H1 (cell line): ENCODE measurements around the gene POLA1. TPM values are rescaled to one million over a fixed set of nuclear protein-coding genes. Genes with fewer than 3 reads are reported as not detected.

Source experiments
- HDAC6 ChIP-seq: IDR thresholded peaks from one replicate; pipeline ENCODE4 v1.7.1; 2012; ENCODE audit warnings: low read depth, mild to moderate bottlenecking, inconsistent platforms, low read length, moderate library complexity
- KDM1A ChIP-seq: fragments of 200-600, 300-600 bp; sonication (generic); IDR thresholded peaks from 2 replicates; pipeline ENCODE4 v1.7.1; 2016; ENCODE audit warnings: mild to moderate bottlenecking, low read length, borderline replicate concordance
- TBP ChIP-seq: IDR thresholded peaks from 2 replicates; pipeline ENCODE4 v1.6.1; 2011; ENCODE audit warnings: low read depth, low read length, improper control_type of control experiment
- polyA plus RNA-seq, 7 experiments: library from polyadenylated mRNA; depleted of rRNA in 3 of 7; stranded (reverse) in 5 of 7; unstranded in 2 of 7; fragments of >200 nt in 5 of 7; fragments of 200-250 nt in 2 of 7; gene quantifications; 1 replicate in 5 of 7; 2 replicates in 1 of 7; 4 replicates in 1 of 7; pipeline versions ENCODE4 v1.2.1 to v1.2.3, GENCODE V29; 2011 to 2013; ENCODE audit warnings: missing spikeins in 2 of 7, mixed read lengths in 2 of 7
- total RNA-seq: library from RNA; stranded (reverse); fragmentation: NEBNext Ultra II Directional; extraction: Animal tissue kit (Norgen Biotek cat#: 25700); gene quantifications from 2 replicates; pipeline ENCODE4 v1.2.1, GENCODE V29; 2021
- TF ChIP-seq, protein P1 (sequence below): fragments of 300-600 bp; sonication (generic); IDR thresholded peaks from 2 replicates; pipeline ENCODE4 v1.7.1; 2012; ENCODE audit warnings: low read length, moderate library complexity, mild to moderate bottlenecking, inconsistent platforms; ENCODE audit not compliant: insufficient replicate concordance

POLA1 gene
- total and polyA plus RNA-seq, 2 of the 8 experiments (the other 6 are each of a cell fraction or from before 2014, with no cell fraction given) = 5.6 to 34.9 TPM

DNA sequence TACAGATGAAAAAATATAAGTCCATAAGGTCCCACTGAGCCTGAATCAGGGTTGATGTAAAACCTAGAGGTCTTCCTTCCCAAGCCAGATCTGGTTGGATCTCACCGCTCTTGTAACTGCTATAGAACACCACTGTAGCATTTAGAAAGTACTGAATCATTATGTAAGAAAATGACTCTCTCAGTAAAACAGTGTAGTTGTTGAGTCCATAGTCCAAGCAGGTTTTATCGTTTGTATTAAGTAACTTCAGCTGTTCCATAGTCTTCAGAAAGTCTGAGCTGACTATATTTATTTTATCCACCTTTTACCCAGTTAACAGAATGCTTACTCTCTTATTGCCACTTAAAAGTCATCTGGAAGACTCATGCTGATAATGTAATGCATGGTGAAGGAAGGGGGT lies 82.2 kb downstream of the POLA1 start (continued):
- TF ChIP-seq, protein P1, sequence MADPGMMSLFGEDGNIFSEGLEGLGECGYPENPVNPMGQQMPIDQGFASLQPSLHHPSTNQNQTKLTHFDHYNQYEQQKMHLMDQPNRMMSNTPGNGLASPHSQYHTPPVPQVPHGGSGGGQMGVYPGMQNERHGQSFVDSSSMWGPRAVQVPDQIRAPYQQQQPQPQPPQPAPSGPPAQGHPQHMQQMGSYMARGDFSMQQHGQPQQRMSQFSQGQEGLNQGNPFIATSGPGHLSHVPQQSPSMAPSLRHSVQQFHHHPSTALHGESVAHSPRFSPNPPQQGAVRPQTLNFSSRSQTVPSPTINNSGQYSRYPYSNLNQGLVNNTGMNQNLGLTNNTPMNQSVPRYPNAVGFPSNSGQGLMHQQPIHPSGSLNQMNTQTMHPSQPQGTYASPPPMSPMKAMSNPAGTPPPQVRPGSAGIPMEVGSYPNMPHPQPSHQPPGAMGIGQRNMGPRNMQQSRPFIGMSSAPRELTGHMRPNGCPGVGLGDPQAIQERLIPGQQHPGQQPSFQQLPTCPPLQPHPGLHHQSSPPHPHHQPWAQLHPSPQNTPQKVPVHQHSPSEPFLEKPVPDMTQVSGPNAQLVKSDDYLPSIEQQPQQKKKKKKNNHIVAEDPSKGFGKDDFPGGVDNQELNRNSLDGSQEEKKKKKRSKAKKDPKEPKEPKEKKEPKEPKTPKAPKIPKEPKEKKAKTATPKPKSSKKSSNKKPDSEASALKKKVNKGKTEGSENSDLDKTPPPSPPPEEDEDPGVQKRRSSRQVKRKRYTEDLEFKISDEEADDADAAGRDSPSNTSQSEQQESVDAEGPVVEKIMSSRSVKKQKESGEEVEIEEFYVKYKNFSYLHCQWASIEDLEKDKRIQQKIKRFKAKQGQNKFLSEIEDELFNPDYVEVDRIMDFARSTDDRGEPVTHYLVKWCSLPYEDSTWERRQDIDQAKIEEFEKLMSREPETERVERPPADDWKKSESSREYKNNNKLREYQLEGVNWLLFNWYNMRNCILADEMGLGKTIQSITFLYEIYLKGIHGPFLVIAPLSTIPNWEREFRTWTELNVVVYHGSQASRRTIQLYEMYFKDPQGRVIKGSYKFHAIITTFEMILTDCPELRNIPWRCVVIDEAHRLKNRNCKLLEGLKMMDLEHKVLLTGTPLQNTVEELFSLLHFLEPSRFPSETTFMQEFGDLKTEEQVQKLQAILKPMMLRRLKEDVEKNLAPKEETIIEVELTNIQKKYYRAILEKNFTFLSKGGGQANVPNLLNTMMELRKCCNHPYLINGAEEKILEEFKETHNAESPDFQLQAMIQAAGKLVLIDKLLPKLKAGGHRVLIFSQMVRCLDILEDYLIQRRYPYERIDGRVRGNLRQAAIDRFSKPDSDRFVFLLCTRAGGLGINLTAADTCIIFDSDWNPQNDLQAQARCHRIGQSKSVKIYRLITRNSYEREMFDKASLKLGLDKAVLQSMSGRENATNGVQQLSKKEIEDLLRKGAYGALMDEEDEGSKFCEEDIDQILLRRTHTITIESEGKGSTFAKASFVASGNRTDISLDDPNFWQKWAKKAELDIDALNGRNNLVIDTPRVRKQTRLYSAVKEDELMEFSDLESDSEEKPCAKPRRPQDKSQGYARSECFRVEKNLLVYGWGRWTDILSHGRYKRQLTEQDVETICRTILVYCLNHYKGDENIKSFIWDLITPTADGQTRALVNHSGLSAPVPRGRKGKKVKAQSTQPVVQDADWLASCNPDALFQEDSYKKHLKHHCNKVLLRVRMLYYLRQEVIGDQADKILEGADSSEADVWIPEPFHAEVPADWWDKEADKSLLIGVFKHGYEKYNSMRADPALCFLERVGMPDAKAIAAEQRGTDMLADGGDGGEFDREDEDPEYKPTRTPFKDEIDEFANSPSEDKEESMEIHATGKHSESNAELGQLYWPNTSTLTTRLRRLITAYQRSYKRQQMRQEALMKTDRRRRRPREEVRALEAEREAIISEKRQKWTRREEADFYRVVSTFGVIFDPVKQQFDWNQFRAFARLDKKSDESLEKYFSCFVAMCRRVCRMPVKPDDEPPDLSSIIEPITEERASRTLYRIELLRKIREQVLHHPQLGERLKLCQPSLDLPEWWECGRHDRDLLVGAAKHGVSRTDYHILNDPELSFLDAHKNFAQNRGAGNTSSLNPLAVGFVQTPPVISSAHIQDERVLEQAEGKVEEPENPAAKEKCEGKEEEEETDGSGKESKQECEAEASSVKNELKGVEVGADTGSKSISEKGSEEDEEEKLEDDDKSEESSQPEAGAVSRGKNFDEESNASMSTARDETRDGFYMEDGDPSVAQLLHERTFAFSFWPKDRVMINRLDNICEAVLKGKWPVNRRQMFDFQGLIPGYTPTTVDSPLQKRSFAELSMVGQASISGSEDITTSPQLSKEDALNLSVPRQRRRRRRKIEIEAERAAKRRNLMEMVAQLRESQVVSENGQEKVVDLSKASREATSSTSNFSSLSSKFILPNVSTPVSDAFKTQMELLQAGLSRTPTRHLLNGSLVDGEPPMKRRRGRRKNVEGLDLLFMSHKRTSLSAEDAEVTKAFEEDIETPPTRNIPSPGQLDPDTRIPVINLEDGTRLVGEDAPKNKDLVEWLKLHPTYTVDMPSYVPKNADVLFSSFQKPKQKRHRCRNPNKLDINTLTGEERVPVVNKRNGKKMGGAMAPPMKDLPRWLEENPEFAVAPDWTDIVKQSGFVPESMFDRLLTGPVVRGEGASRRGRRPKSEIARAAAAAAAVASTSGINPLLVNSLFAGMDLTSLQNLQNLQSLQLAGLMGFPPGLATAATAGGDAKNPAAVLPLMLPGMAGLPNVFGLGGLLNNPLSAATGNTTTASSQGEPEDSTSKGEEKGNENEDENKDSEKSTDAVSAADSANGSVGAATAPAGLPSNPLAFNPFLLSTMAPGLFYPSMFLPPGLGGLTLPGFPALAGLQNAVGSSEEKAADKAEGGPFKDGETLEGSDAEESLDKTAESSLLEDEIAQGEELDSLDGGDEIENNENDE = no peak
- no peak for TF ChIP-seq HDAC6
- TF ChIP-seq TBP = no peak
- no peak for TF ChIP-seq KDM1A
